Glutamatergic neuron (in vitro differentiated cells): ENCODE results near the gene LCN6. TPM values are rescaled to one million over a fixed set of nuclear protein-coding genes. Genes with fewer than 3 reads are reported as not detected.
"Not testable (repeated sequence)": the region's sequence is repeated elsewhere in the genome, so short reads cannot be mapped to it uniquely, and the experiment has no call there.

Experiments used
- DNase-seq: peaks from one replicate; pipeline ENCODE4 v3.0.0; 2022
- H3K27ac Mint-ChIP-seq: one replicate; pipeline ENCODE4 v1.8.0; 2020; ENCODE audit warnings: mild to moderate bottlenecking, mixed read lengths, inconsistent platforms; ENCODE audit not compliant: unreplicated experiment
- H3K27me3 Mint-ChIP-seq: one replicate; pipeline ENCODE4 v1.8.0; 2020; ENCODE audit warnings: mild to moderate bottlenecking, moderate library complexity, mixed read lengths, inconsistent platforms; ENCODE audit not compliant: unreplicated experiment
- H3K36me3 Mint-ChIP-seq: one replicate; pipeline ENCODE4 v1.8.0; 2020; ENCODE audit warnings: mild to moderate bottlenecking, mixed read lengths, inconsistent platforms; ENCODE audit not compliant: unreplicated experiment
- H3K4me1 Mint-ChIP-seq: one replicate; pipeline ENCODE4 v1.8.0; 2020; ENCODE audit warnings: mild to moderate bottlenecking, low read depth, mixed read lengths, inconsistent platforms; ENCODE audit not compliant: unreplicated experiment
- H3K4me3 Mint-ChIP-seq: one replicate; pipeline ENCODE4 v1.8.0; 2020; ENCODE audit warnings: mild to moderate bottlenecking, mixed read lengths, inconsistent platforms; ENCODE audit not compliant: unreplicated experiment
- H3K9me3 Mint-ChIP-seq: one replicate; pipeline ENCODE4 v1.8.0; 2020; ENCODE audit warnings: mild to moderate bottlenecking, moderate library complexity, mixed read lengths, inconsistent platforms; ENCODE audit not compliant: unreplicated experiment
- CTCF ChIP-seq: fragments of 200-600 bp; sonication (generic); IDR thresholded peaks from one replicate; pipeline ENCODE4 v1.5.0; 2021; ENCODE audit not compliant: partially characterized antibody, unreplicated experiment
- total RNA-seq: library from RNA; stranded (reverse); fragmentation: NEBNext Ultra II Directional; extraction: Animal tissue kit (Norgen Biotek cat#: 25700); gene quantifications from one replicate; pipeline ENCODE4 v1.2.1, GENCODE V29; 2021; ENCODE audit not compliant: unreplicated experiment

LCN6 gene
- total RNA-seq, 1 donor from 2014 or later, result not detected

DNA sequence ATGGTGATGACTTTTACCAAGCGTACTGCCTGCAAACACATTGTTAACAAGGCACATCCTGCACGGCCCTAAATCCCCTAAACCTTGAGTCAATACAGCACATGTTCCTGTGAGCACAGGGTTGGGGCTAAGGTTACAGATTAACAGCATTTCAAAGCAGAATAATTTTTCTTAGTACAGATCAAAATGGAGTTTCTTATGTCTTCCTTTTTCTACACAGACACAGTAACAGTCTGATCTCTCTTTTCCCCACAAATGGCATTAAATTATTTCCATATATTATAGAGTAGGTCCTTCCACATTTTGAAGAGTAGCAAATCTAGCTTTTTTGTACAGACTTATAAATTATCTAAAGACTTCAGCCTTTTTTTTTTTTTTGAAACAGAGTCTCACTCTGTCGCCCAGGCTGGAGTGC, 41.2 kb upstream of the LCN6 start:
- Mint-ChIP-seq H3K27me3 (peaks cover 2% of the 10 kb centered on the region), H3K4me3 (no peak overlapping the region), H3K4me1 (peaks cover 44% of the 10 kb centered on the region), H3K36me3 (no peaks in the 10 kb centered on the region), H3K27ac (peak overlapping the region; percentile 41), H3K9me3 (no peaks in the 10 kb centered on the region)
- TF ChIP-seq CTCF, result no peak
- DNase-seq, result no peak

DNA sequence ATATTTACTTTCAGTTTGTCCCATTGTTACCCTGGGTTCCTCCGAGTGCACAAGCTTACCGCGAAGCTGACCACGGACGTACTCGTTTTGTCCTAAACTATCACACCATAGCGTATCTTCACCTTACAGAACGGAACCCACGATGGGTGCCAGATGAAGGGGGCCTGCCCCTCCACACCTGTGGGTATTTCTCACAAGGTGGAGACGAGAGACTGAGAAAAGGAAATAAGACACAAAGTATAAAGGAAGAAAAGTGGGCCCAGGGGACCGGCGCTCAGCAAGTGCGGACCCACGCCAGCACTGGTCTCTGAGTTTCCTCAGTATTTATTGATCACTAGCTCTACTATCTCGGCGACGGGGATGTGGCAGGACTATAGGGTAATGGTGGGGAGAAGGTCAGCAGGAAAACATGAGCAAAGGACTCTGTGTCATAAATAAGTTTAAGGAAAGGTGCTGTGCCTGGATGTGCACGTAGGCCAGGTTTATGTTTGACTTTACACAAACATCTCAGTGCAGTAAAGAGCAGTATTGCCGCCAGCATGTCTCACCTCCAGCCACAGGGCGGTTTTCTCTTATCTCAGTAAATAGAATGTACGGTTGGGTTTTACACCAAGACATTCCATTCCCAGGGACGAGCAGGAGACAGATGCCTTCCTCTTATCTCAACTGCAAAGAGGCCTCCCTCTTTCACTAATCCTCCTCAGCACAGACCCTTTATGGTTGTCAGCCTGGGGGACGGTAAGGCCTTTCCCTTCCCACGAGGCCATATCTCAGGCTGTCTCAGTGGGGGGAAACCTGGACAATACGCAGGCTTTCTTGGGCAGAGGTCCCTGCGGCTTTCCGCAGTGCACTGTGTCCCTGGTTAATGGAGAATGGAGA, 40.6 kb upstream of the LCN6 start:
- H3K27me3 Mint-ChIP-seq, DNase-seq, H3K9me3 Mint-ChIP-seq, H3K36me3 Mint-ChIP-seq: not testable (repeated sequence)
- peak overlapping the region; percentile 34 for H3K4me3 Mint-ChIP-seq
- peak overlapping the region; percentile 41 for H3K27ac Mint-ChIP-seq
- H3K4me1 Mint-ChIP-seq, result peaks cover 51% of the 10 kb centered on the region

DNA sequence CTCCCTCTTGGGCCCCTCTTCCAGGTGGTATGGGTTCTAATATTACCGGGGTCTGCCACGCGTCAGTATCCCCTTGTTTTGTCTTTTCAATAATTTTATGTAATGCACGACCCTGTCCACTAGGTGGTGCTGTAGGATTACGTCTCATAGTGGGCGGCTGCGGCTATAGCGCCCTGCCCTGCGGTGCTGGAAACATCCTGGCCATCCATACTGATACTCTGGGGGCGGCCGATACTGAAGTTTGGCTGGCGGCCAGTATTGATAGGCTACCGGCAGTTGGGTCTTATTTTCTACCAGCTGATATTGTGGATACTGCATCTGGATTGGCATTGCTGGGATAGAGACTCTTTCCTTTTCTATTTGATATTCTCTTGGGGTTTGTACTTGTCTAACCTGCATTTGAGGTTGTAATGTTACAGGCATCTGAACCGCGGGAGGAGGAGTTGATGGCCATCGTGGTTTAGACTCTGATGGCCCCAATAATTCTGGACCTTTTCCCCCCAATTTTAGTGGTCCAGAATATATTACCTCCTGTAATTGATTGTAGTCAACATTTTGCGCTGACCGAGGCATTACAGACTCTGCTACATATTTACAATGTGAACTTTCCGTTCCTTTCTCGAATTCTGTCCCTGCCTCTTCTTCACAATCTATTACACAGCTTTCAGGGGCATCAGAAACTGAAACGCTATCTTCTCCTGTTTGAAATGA, 39.5 kb upstream of the LCN6 start:
- Mint-ChIP-seq H3K9me3 (no peaks in the 10 kb centered on the region), H3K4me1 (peaks cover 49% of the 10 kb centered on the region), H3K4me3 (peak overlapping the region; percentile 32), H3K36me3 (no peaks in the 10 kb centered on the region), H3K27ac (peak overlapping the region; percentile 6), H3K27me3 (no peaks in the 10 kb centered on the region)
- DNase-seq, result peak; percentile 77
- peak; percentile 95 for TF ChIP-seq CTCF

- not testable (repeated sequence) for DNase-seq, H3K9me3 Mint-ChIP-seq, H3K27ac Mint-ChIP-seq, H3K27me3 Mint-ChIP-seq, H3K36me3 Mint-ChIP-seq
- H3K4me3 Mint-ChIP-seq, result peak overlapping the region; percentile 15
- H3K4me1 Mint-ChIP-seq, result peaks cover 51% of the 10 kb centered on the region
These were observed 38.7 kb upstream of the LCN6 start for GRCh38 chr9:136786983-136787382.

DNA sequence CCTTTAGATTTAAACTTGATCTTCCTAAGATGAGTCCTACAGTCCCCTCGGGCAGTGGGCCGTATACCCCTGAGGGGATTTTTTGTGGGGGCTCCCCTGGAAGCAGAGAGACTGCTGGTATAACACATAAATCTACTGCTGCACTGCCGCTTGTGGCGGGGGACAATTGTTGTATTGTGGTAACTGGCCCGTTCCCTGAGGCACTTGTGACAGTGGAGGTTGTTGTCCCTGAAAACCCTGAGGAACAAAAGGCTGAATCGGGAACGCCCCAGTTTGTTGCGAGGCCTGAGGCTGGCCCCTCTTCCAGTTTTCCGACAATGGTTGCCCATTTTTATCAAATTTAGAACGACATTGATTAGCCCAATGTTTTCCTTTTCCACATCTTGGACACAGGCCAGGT, 38.1 kb upstream of the LCN6 start:
- Mint-ChIP-seq H3K9me3 (no peaks in the 10 kb centered on the region), H3K36me3 (no peaks in the 10 kb centered on the region), H3K27ac (no peak overlapping the region), H3K27me3 (no peaks in the 10 kb centered on the region), H3K4me1 (peaks cover 51% of the 10 kb centered on the region), H3K4me3 (no peak overlapping the region)
- DNase-seq, result no peak
- no peak for TF ChIP-seq CTCF

DNA sequence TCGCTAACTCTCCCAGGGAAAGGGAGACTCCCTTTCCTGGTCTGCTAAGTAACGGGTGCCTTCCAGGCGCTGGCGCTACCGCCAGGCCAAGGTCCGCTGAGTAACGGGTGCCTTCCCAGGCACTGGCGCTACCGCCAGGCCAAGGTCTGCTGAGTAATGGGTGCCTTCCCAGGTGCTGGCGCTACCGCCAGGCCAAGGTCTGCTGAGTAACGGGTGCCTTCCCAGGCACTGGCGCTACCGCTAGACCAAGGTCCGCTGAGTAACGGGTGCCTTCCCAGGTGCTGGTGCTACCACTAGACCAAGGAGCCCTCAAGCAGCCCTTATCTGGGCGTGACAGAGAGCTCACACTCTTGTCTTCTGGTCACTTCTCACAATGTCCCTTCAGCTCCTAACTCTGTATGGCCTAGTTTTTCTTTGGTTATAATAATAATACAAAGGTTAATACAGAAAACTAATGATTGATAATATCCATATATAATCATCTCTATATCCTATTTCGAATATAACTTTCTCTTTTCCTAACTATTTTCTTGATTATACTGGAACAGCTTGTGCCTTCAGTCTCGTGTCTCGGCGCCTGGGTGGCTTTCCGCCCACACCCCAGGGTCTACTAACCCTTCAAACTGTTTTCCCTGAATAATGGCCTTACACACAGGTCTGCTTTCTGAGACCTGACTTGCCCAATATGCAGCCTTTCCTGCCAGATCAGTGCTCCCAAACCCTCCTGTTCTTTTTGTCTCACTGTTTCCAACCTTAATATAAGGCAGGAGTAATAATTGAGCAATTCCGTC, 37.4 kb upstream of the LCN6 start:
- H3K36me3 Mint-ChIP-seq, H3K9me3 Mint-ChIP-seq, DNase-seq, H3K27ac Mint-ChIP-seq, H3K27me3 Mint-ChIP-seq: not testable (repeated sequence)
- peaks cover 51% of the 10 kb centered on the region for H3K4me1 Mint-ChIP-seq
- H3K4me3 Mint-ChIP-seq, result peak overlapping the region; percentile 8
